ENCODE results near the gene SLC28A2.
"Not testable (repeated sequence)": the region's sequence is repeated elsewhere in the genome, so short reads cannot be mapped to it uniquely, and the experiment has no call there.

Gene SLC28A2

DNA sequence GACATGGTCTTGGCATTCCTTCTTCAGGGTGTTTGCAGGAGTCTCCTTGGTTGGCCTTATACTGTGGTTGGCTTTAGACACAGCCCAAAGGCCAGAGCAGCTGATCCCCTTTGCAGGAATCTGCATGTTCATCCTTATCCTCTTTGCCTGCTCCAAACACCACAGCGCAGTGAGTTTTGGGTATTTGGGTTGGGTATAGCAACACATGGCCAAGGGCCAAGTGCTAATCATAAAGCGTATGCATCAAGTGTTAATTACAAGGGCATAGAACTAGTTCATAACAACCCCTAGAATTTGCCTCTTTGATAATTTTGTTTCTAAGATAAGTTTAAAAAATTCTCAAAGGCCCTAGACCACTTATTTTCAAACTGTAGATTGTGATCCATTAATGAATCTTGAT is 11.8 kb downstream of the SLC28A2 start:
- DNase-seq: no peak

DNA sequence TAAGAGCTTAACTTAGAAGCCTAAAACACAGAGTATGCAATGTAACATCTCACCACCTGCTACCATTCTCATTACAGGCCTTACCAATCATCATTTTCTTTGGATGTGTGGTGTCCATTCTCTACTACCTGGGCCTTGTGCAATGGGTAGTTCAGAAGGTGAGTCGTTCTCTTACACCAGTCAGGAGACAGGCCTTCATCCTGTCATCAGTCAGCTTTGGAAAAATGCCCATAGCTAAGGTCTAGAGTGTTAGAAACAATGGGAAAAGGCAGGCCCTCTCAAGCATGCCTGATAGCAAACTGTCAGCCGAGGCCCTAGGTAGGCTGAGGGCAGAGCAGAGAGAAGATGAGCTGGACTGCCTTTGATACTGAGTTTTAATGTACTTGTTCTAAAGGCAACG is 13.5 kb downstream of the SLC28A2 start:
- no peak for DNase-seq

DNA sequence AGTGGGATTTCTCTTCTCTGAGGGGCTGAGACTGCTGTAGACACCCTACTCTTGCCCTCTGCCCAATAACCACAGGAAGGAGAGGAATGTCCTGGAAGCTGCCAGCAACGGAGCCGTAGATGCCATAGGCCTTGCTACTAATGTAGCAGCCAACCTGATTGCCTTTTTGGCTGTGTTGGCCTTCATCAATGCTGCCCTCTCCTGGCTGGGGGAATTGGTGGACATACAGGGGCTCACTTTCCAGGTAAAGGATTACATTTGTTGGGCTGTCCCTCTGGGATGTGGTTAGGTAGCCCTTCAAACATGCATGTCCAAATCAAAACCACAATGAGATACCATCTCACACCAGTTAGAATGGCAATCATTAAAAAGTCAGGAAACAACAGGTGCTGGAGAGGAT is 16.1 kb downstream of the SLC28A2 start:
- no peak for DNase-seq

DNA sequence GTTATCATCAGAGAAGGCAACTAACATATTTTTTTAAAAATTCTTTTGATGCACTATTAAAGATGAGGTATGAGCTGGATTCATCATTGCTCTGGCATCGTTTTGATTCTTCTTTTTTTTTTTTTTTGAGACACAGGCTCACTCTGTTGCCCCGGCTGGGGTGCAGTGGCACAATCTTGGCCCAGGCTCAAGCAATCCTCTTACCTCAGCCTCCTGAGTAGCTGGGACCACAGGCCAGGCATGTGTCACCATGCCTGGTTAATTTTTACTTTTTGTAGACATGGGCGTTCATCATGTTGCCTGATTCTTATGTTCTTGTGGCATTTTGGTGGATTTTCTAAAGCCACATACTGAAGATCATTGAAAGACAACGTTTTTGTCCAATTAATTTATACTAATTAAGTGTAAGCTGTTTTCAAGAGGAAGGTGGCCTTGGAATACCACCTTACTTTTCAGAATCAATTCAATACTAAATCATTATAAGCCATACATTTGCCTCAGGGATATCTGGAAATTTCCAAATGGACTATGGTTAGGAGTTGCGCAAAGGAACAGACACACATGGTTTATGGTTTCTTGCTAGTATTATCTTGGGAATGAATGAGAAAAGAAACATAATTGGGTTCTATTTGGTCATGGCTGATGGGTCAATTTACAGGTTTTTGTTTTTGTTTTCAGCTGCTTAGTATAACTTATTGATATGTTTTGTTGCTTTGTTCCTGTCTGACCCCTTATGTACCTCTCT is 22.8 kb downstream of the SLC28A2 start:
- no peak for DNase-seq

DNA sequence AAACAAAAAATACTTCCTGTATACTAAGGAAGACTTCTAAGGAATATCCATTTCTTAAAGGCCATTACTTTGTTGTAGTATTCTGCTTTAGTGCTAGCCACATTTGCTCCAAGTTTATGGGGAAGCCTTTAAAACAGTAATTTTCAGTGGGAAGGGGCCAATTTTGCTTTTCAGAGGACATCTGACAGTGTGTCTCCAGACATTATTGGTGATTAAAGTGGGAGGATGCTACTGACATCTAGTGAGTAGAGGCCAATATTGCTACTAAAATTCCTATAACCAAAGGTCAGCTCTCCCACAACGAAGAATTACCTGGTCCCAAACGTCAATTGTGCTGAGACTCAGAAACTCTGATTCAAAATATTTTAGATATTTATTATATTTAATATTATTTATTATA is 24.8 kb downstream of the SLC28A2 start:
- peak; percentile 37 for DNase-seq

DNA sequence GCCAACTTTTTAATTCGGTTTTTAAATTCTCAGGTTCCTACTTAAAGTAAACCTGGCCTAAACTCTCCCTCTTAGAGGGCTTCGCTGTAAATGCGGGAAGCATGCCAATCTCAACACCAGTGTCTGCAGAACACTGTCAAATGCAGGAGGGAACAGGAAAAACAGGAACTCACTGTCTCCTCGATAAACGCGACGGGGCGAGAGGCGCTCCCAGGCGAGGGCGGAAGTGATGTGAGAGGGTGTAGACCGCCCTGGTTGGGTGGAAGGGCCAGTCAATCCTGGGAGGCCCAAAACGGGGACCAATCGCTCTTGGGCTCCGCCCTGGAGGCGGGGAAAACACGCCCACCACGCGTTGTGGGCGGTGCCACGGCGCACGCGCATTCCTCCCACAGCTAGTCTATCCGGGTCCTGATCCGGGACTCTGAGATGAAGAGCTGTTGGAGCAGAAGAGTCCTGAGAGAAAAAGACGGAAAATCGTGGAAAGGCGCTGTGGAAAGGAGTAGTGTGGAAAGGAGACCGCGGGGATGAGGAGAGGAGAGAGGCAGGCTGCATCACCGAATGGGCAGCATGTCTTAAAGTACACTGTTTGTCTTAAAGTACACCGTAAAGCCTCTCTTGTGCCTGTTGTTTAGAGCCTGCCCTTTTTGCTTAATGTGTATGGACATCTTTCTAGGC is 27.1 kb downstream of the SLC28A2 start:
- DNase-seq: peak; percentile 97

DNA sequence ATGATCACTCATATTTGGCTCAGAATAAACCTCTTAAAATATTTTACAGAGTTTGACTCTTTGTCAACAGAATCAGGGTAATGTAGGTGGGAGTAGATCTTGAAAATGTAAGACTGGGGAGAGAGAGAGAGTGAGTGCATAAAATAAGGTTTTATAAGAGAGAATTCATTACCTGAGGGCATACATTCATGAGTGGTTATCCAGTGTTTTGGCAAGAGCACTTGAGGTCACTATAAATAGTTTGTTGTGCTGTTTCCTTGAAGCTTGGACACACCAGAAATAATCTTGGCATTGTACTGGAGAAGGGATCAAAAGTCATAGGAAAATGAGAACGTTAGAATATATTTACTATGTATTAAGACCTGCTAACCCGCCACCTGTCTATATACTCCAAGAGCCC is 33.4 kb downstream of the SLC28A2 start:
- no peak for DNase-seq

DNA sequence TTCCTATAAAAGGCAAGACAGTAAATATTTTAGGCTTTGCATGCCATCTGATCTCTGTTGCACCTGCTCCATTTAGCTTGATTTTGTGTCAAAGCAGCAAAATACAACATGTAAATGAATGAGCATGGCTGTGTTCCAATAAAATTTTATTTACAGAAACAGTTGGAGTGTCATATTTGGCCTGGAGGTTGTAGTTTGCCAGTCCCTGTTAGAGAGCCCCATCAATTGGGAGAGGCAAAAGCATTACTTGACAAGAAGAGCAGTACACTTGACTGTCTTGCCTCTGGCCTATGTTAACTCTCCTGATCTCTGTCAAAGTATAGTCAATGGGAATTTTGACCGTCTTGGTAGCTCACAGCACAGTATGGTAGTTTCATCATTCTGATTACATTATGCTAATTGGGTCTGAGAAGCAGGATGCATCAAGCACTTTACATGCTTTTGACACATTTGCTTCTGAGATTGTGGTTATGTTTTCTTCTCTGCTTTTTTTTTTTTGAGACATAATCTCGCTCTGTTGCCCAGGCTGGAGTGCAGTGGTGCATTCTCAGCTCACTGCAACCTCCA is 35.4 kb downstream of the SLC28A2 start:
- no peak for DNase-seq

DNA sequence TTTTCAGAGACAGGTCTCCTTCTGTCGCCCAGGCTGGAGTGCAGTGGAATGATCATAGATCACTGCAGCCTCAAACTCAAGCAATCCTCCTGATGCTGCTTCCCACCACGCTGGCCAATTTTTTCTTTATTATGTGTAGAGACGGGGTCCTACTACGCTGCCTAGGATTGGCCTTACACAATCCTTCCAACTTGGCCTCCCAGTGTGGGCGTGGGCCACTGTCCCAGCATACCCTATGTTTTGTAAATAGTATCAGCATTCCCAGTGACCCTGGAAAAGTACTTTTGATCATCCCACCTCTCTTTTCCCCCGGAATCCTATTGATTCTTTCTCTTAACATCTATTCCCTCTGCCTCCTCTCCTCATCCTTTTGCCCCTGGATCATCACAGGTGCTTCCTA is 36.9 kb downstream of the SLC28A2 start:
- no peak for DNase-seq

DNA sequence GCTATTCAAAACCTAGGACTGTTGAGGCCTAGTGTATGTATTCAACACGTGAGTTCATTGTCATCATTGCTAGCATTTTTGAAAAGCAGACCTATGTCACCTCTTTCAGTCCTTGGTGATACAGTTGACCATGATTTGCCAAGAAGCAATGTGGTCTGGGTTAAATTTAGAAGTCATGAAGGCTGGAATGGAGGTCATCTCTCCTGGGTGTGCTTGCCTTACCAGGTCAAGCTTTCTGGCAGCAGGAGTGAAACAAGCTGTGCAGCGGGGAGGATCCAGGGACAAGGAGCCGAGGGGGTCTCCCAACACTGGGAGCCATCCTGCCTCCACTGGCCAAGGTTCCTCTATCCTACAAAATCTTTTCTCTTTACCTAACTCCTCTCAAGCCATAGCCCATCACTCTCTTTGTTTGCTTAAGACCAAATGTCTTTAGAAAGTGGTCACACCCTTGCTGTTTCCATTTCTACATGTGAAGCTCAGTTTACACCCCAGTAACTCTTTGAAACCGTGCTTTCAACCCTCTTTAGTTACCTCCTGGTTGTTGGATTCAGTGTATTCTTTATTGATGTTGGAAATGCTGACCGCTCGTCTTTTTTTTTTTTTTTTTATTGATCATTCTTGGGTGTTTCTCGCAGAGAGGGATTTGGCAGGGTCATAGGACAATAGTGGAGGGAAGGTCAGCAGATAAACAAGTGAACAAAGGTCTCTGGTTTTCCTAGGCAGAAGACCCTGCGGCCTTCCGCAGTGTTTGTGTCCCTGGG is 40.0 kb downstream of the SLC28A2 start:
- DNase-seq: no peak

DNA sequence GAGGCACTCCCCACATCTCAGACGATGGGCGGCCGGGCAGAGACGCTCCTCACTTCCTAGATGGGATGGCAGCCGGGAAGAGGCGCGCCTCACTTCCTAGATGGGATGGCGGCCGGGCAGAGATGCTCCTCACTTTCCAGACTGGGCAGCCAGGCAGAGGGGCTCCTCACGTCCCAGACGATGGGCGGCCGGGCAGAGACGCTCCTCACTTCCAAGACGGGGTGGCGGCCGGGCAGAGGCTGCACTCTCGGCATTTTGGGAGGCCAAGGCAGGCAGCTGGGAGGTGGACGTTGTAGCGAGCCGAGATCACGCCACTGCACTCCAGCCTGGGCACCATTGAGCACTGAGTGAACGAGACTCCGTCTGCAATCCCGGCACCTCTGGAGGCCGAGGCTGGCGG is 41.3 kb downstream of the SLC28A2 start:
- not testable (repeated sequence) for DNase-seq

DNA sequence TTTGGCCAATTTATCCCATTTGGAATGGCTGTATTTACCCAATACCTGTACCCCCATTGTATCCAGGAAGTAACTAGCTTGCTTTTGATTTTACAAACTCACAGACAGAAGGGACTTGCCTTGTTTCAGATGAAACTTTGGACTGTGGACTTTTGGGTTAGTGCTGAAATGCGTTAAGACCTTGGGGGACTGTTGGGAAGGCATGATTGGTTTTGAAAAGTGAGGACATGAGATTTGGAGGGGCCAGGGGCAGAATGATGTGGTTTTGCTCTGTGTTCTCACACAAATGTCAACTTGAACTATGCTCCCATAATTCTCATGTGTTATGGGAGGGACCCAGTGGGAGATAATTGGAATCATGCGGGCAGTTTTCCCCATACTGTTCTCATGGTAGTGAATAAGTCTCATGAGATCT is 46.9 kb downstream of the SLC28A2 start:
- not testable (repeated sequence) for DNase-seq

DNA sequence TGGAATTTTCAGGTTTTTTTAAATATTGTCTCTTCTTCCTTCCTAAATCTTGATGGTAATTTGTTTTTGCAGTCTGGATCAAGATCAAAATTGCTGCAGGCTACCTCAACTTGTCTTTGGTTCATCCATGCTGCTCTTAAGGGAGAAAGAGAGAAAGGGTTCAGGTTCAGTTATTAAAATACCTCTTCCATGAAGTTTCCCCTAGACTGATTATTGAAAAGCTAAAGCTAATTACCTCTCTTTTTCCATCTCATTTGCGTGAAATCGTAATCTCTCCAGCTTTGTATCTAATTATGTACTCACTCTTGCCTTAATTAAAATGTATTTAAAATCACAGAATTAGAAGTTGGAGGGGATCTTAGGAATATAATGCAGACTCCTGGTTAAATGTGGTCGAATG is 52.7 kb downstream of the SLC28A2 start:
- DNase-seq: no peak

DNA sequence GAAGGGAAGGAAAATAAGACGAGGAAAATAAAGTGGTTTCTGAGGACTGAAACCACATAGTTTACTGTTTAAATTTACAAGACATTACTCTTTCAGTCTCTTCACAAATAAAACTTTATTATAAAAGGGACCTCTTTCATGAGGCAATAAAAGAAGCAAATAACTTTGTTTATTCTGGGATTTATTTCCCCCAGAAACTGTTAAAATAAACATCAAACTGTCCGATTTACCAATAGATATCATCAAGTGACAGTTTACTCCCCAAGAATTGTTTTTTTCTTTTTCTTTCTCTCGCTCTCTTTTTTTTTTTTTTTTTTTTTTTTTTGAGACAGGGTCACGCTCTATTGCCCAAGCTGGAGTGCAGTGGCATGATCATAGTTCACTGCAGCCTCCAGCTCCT is 54.1 kb downstream of the SLC28A2 start:
- no peak for DNase-seq

DNA sequence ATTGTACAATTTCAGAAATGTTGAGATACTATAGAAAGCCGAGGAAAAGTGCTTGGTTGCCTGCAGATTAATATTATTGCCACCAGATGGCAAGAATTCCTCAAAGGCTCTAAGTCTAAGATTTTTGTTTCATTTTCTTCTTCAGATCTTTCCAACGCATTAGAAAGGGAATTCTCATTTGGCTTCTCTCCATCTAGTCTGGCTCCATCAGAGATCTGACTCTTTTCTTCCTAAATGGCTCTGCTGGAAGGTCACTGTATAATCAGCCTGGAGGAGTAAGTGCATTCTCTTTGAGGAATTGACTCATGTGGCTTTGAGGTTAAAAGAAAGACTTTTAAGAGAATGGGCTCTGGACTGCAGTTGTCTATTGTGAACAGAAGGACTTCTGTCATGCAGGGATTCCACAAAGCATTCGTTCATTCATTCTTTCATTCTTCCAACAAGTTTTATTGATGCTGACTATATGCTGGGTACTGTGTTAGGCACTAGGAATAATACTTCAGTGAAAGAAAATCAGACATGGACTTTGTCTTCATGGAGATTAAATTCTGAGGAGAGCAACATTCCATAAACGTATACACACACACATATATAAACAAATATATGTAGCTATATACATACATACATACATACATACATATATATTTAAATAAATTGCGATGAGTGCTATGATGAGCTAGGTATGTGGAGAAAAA is 55.3 kb downstream of the SLC28A2 start:
- DNase-seq: peak; percentile 52

DNA sequence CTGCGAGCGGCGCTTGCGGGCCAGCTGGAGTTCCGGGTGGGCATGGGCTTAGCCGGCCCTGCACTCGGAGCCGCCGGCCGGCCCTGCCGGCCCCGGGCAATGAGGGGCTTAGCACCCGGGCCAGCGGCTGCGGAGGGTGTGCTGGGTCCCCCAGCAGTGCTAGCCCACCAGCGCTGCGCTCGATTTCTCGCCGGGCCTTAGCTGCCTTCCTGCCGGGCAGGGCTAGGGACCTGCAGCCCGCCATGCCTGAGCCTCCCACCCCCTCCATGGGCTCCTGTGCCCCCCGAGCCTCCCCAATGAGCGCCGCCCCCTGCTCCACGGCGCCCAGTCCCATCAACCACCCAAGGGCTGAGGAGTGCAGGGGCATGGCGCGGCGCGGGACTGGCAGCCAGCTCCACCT is 62.1 kb downstream of the SLC28A2 start:
- not testable (repeated sequence) for DNase-seq

DNA sequence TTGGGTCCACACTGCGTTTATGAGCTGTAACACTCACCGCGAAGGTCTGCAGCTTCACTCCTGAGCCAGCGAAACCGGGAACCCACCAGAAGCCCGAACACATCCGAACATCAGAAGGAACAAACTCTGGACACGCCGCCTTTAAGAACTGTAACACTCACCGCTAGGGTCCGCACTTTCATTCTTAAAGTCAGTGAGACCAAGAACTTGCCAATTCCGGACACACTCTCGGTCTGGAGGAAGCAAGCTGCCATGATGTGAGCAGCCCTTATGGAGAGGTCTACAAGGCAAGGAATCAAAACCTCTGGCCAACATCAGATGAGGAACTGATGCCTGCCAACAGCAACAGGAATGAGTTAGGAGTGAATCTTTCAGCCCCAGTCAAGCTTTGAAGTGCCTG is 62.9 kb downstream of the SLC28A2 start:
- DNase-seq: no peak

DNA sequence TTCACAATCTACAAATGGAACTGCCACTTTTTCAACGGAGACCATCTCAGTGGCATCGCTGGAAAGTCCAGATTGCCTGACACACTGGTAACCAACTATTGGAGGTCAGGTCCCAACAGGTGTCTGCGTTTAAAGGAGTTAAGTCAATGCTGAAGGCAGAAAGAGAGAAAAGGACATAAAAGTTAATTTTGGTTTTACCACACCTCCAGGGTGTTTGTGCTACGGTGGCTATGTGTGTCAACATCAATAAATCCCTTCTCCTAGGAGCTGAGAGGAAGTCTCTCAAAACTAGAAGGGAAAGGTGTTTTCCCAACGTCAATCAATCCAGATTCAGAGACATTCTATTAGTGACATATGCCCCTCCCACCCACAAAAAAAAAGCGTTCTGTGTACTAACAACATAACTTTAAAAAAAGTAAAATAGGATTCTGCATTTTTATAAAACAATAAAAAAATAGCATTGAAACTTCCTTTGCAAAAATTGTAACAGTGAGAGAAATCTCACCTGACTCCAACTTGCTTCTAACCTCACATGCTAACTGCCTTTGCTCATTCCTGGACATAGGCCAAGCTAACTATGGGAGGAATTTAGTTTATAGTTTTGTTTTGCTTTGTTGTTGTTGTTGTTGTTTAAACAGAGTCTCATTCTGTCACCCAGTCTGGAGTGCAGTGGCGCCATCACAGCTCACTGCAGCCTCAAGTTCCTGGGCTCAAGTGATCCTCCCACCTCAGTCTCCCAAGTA is 67.6 kb downstream of the SLC28A2 start:
- DNase-seq: no peak

DNA sequence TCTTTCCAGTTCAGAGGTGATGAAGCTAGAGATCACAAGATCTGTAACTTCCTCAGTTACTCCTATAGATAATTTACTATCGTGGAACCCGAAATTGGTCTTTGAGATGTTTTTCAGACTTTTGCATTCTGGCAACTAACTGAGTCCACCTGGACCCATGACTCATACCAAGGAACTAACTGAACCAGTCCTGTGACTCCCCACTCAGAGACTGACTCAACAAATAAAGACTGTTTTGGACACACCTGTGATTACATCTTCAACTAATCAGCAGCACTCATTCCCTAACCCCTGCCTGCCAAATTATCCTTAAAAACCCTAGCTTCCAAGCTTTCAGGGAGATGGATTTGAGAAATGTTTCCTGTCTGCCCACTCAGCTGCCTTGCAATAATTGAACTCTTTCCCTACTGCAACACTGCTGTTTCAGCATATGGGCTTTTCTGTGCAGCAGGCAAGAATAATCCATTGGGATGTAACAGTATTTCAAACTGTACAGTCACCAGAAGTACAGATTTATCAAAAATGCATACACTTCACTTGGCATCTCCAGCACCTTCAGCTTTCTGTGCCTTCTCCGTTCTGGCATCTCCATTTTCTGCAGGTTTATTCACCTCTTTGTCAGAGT is 68.7 kb downstream of the SLC28A2 start:
- DNase-seq: no peak

DNA sequence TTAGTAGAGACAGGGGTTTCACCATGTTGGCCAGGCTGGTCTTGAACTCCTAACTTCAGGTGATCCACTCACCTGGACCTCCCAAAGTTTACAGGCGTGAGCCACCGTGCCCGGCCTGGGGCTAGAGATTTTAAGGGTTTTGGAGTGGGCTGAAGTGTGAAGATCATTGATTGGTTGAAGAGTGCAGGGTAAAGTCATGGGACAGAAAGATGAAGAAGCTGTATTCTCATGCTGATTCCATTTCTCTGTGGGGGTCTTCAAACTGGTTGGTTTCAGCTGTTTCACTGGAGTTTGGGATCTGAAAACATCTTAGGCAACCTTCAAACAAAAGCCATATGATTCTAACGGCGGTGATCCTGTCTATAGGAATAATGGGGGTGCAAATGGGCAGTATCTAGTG is 74.2 kb downstream of the SLC28A2 start:
- no peak for DNase-seq

DNA sequence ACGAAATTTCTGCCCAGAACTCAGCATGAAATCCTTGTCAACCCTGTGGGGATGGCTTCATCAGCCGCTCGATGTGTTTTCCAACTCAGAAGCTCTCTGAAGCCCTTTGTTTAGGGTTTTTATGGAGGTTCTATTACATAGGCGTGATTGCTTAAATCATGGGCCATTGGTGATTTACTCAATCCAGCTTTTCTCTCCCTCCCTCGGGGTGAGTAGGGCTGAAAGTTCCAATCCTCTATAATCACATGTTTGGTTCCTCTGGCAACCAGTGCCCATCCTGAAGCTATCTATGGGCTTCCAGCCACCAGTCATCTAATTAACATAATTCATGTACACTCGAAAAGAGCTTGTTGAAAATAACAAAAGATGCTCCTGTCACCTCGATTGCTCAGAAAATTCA is 74.7 kb downstream of the SLC28A2 start:
- DNase-seq: no peak
